Stimulated activated CD4-positive, alpha-beta T cell treated with anti-CD3 and anti-CD28 coated beads, Interleukin-1b, Interleukin-23, amount 100 ng/mL, for 48 hours (primary cell): ENCODE measurements around the gene DUS1L.
A peak's percentile ranks its signal among the peaks of the same experiment; 100 is the strongest.

Experiments used
- DNase-seq: peaks from one replicate; pipeline ENCODE4 v3.0.0-alpha.2; 2020

Gene DUS1L

DNA sequence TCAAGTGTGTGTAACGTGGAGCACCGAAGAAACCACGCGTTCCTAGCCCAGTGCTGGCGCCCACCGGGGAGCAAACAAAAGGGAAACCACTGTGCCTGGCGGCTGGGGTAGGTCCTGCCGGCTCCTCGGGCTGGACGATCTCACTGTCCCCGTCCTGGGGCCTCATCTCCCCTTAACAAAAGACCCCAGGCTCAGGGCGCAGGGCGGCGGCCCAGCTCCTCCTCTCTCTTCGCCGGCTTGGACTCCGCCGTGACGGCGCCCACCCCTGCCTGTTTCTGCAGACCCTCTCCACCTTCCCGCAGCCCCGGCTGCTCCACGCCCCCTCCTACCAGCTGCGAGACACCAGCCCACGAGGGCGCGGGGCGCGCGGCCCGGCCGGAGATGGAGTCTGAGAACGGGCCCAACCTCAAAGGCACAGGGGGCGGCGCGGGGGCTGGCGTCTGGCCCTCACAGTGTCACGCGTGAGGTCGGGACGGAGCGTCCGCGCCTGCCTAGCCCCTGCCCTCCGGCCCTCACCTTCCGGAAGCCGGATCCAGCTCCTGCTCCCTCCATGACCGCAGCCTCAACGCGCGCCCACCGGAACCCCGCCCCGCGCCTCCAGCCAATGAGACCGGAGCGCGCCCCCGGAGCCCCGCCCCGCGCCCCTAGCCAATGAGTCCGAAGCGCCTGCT lies 43.2 kb downstream of the DUS1L start, which contains the start of gene CENPX:
Gene CENPX (minus strand): TSS at position 569 of the 671 bp plus-strand sequence. CDS start 17 bp downstream, at position 552.
- DNase-seq: no peak

- DNase-seq: no peak
Observed at GRCh38 chr17:82021900-82022309, 43.7 kb downstream of the DUS1L start.

GRCh38 chr17:82021107-82021899 lies 44.3 kb downstream of the DUS1L start:
- DNase-seq: peak; percentile 49

- DNase-seq: no peak
Observed at GRCh38 chr17:82020572-82021106, 45.0 kb downstream of the DUS1L start.

DNA sequence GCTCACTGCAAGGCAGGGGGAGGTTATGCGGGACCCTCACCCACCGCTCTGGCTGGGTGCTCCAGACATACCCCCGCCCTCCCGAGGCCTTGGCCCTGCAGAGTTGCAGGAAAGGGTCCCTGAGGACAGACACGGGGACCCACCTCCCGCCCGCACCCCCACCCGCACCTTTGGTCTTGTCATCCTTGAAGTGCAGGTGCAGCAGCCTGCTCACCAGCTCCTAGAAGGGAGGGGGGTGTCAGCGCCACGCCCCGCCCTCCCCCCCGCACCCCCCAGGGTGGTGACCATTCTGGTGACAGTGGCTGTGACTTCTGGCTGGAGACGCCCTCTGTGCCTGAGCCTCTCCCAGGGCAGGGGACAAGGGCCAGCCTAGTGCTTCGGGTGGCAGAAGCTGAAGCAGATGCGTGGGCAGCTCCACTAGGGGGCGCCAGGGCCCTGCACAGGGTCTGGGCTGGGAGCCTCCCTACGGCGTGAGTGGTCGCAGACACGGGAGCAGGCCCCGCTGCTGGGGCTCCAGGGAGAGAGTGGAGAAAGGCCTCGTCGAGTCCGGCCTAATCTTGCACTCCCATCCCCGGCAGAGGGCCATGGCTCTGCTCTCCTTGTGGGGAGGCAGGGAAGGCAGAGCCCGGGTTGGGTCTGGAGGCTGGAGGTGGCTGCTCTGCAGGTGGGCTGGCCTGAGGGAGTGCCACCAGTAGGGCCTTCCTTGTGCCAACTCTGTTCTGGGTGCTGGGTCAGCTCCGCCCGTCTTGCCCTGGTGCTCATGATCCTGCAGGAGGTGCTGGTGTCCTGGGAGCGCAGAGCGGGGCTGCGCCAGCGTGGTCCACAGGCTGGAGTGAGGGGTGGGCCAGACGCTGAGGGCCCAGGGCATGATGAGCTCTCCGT lies 45.7 kb downstream of the DUS1L start:
- peak; percentile 70 for DNase-seq

DNA sequence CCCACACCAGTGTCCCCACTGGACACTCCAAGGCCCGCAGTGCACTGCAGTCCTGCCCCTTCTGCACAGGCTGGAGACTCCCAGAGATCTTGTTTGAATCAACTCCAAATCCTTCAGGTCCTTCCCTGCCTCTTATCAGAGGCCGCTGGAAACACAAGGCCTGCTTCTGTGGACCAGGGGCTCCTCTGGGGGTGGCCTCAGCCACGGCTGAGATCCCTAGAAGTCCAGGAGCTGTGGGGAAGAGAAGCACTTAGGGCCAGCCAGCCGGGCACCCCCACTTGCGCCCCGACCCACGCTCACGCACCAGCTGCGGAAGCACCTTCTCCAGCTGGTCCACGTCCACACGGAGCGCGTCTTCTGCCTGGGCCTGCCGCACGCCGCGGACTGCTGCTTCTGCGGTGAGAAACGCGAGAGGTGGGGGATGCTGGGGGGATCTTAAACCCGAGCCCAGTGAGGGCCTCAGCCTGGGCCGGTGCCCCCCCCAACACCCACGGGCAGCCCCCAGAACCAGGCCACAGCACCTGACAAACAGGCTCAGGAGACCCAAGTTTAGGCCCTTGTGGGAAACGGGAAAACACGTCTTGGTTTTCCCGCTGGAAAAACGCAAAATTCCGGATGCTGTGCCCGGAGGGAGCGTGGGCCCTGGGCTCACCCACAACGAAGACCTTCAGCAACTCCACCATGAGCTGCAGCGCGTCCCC lies 46.5 kb downstream of the DUS1L start:
- no peak for DNase-seq

- DNase-seq: no peak
Observed at GRCh38 chr17:82018152-82018988, 47.2 kb downstream of the DUS1L start.

- DNase-seq: no peak
Observed at GRCh38 chr17:82017612-82018151, 47.9 kb downstream of the DUS1L start.

- no peak for DNase-seq
Observed at GRCh38 chr17:82016875-82017459, 48.6 kb downstream of the DUS1L start.

DNA sequence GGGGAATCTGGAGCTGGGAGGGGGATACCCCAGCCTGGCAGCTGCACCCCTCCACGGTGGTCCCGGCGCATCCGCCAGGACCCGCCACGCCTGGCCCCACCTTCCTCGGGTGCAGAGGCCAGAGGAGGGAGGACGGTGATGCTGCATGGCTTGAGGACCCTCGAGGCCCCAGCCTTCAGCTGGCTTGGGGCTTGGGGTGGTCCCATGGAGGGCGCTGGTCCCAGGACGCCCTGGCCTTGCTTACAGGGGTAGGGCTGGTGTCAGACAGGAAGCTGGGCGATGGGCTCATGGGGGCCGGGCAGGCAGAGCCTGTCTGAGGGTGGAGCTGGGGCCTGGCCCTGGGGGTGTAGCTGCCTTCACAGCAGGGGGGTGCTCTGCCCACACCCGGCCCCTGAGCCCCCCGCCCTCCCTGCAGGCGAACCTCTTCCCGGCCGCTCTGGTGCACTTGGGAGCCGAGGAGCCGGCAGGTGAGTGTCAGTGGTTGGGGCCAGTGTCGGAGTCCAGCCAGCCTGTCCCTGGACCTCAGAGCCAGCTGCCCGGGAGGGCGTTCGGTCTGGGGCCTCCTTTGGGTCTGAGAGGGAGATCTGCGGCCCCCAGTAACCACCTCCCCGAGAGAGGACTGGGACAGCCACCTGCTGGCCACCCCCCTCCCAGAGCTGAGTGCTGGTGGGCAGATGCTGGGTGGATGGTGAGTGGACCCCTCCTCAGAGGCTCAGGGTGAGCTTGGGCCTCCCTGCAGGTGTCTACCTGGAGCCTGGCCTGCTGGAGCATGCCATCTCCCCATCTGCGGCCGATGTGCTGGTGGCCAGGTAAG lies 49.3 kb downstream of the DUS1L start:
- no peak for DNase-seq

GRCh38 chr17:82015311-82015971 lies 50.2 kb downstream of the DUS1L start:
- no peak for DNase-seq

- DNase-seq: no peak
Observed at GRCh38 chr17:82014971-82015310, 50.7 kb downstream of the DUS1L start.

DNA sequence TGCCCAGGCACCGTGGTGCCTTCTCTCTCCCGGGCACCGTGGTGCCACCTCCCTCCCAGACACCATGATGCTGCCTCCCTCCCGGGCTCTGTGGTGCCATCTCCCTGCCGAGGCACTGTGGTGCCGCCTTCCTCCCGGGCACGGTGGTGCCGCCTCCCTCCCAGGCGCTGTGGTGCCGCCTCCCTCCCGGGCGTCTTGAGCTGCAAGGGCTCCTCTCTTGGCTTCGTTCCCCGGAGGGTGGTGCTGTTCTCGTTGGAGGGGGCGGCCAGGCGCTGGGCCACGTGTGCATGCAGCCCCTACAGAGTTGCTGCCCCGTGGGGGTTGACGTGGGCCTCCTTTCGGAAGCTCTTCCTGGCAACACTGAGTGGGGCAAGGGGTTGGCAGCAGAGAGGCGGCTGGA lies 51.2 kb downstream of the DUS1L start:
- DNase-seq: no peak

- DNase-seq: no peak
Observed at GRCh38 chr17:82013772-82014321, 51.8 kb downstream of the DUS1L start.

DNA sequence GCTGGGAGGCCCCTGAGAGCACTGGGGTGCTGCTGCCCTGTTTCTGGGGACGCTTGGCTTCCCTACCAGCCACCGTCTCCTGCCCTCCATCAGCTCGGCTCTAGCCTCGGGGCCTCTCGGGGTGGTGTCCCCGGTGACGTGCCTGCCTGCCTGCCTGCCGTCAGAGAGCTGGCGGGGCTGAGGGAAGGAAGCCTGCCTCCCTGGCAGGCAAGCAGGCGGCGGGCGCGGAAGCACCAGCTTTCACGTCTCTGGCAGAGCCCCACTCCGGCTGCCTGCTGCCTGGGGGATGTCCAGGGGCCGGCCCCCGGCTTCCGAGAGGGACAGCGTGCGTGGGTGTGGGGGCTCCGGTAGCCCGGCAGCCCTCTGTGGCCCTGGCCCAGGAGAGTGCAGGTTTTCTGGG lies 52.3 kb downstream of the DUS1L start:
- DNase-seq: no peak

DNA sequence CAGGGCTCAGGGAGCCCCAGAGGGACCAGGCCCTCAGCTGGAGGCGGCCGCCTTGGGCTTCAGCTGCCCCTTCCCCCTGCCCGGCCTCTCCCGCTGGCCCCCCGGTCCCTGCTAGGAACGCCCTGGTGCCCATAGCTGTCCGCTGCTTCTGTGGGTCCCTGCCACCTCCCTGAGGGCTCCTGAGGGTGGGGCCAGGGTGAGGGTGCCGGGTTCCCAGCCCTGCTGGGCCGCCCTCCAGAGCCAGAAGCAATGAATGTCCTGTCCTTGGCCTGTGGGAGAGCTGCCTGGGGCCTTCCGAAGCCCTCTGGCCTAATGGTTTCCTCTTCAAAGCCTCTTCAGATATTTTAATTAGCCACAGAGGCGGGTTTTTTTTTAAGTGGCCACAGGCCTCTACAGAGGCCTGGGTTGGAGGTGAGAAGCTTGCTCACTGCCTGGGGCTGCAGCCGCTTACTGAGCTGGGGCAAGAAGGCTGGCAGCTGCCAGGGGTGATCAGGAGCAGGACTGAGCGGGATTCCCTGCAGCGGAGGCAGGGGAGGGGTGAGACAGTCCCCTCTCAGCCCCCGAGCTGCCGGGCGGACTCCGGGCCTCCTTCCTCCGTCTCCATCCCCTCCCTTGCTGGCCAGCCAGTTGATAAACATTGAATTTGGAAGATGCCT lies 52.8 kb downstream of the DUS1L start:
- no peak for DNase-seq

DNA sequence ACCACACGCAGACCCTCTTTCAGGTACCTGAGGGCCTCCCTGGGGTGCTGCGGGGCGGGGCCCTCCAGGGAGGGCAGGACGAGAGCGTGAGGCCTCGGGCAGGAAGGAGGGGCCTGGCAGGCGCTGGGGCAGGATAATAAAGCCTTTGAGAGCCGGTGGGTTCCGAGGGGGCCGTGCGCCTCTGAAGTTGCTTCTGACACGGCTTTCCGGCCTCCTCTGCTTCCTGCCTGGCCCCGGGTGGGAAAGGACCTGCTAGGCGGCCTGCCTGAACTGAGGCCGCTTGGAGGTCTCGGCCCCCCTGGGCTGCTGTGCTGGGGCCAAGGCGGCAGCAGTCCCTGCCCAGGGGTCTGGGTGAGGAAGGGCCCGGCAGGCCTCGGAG lies 53.4 kb downstream of the DUS1L start:
- no peak for DNase-seq

DNA sequence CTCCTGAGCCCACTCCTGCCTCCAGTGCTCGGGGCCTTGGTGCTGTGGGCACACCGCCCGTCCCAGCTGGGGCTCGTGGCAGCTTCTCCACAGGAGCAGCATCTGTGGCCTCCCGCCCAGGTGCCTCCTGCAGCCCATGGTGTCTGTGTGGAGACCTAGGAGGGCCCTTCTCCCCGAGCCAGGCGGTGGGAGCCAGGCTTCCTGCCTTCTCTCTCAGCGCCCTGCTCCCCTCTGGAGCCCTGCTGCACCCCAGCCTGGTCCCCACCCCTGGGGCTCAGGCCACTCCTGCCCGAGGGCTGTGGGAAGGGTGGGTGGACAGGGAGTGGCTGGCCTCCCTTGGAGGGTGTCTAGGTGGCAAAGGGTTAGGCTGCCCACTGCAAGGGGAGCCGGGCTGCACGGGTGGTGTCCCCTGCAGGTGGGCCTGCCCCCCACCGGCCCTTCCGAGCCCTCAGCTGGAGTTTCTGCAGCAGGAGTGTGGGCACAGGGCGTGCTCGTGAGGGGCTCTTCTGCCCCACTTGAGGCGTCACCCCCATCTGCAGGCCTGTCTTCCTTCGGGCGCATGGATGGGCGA lies 53.9 kb downstream of the DUS1L start:
- no peak for DNase-seq
